ENCODE results near the gene NELL2.

DNA sequence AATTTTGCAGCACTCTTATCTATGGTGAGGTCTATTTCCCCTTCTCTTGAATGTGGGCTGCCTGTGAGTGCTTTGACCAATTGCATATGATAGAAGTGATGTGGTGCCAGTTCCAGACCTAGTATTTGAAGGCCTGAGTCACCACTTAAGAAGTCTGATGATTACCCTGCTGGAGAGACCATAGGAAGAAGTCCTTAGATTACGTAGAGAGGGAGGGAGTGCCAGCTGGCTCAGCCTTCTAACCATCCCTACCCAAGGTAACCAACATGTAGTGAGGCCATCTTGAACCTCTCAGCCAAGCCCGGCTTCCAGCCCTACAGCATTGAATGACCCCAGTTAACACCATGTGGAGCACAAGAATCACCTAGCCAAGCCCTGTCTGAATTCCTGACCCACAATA, 166.9 kb downstream of the NELL2 start:
- TF ChIP-seq, protein P1, sequence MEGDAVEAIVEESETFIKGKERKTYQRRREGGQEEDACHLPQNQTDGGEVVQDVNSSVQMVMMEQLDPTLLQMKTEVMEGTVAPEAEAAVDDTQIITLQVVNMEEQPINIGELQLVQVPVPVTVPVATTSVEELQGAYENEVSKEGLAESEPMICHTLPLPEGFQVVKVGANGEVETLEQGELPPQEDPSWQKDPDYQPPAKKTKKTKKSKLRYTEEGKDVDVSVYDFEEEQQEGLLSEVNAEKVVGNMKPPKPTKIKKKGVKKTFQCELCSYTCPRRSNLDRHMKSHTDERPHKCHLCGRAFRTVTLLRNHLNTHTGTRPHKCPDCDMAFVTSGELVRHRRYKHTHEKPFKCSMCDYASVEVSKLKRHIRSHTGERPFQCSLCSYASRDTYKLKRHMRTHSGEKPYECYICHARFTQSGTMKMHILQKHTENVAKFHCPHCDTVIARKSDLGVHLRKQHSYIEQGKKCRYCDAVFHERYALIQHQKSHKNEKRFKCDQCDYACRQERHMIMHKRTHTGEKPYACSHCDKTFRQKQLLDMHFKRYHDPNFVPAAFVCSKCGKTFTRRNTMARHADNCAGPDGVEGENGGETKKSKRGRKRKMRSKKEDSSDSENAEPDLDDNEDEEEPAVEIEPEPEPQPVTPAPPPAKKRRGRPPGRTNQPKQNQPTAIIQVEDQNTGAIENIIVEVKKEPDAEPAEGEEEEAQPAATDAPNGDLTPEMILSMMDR (conservative IDR thresholded peaks at IDR 0.05) = no peak
- TF ChIP-seq ZFX (IDR thresholded peaks at IDR 0.05) = no peak
